SK-N-SH (cell line): ENCODE measurements around the gene IFNW1.
"Not testable (repeated sequence)": the region's sequence is repeated elsewhere in the genome, so short reads cannot be mapped to it uniquely, and the experiment has no call there.

Source experiments
- CHD2 ChIP-seq: fragments of 150-350 bp; IDR thresholded peaks from 2 replicates; pipeline ENCODE4 v1.6.1; 2018; ENCODE audit warnings: low read length; ENCODE audit not compliant: partially characterized antibody
- IRF3 ChIP-seq: fragments of 150-350 bp; IDR thresholded peaks from 2 replicates; pipeline ENCODE4 v1.6.1; 2016; ENCODE audit warnings: mild to moderate bottlenecking, low read depth, low read length
- JUND ChIP-seq: IDR thresholded peaks from 2 replicates; pipeline ENCODE4 v1.4.0; 2012
- MAX ChIP-seq: IDR thresholded peaks from 2 replicates; pipeline ENCODE4 v1.4.0; 2012; ENCODE audit warnings: low read depth
- POLR2AphosphoS5 ChIP-seq: IDR thresholded peaks from 2 replicates; pipeline ENCODE4 v1.6.1; 2012; ENCODE audit warnings: low read depth, low read length
- RFX5 ChIP-seq: IDR thresholded peaks from 2 replicates; pipeline ENCODE4 v1.6.1; 2012; ENCODE audit warnings: mild to moderate bottlenecking, improper control_type of control experiment, low read length
- TAF1 ChIP-seq: IDR thresholded peaks from 2 replicates; pipeline ENCODE4 v1.6.1; 2012; ENCODE audit warnings: low read depth, mild to moderate bottlenecking, low read length, moderate library complexity, borderline replicate concordance
- USF2 ChIP-seq: fragments of 150-350 bp; IDR thresholded peaks from 2 replicates; pipeline ENCODE4 v1.6.1; 2017; ENCODE audit warnings: antibody characterized with exemption, low read length, low read depth, borderline replicate concordance
- TF ChIP-seq, protein P1 (sequence below): fragments of 200-600 bp; sonication (generic); IDR thresholded peaks from 2 replicates; pipeline ENCODE4 v1.6.1; 2017; ENCODE audit warnings: antibody characterized with exemption, mild to moderate bottlenecking, moderate library complexity
- TF ChIP-seq, protein P2 (sequence below): IDR thresholded peaks from 2 replicates; pipeline ENCODE4; 2012

DNA sequence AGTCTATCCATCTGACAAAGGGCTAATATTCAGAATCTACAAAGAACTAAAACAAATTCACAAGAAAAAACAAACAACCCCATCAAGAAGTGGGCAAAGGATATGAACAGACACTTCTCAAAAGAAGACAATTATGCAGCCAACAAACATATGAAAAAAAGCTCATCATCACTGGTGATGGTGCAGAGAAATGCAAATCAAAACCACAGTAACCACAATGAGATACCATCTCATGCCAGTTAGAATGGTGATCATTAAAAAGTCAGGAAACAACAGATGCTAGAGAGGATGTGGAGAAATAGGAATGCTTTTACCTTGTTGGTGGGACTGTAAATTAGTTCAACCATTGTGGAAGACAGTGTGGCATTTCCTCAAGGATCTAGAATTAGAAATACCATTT lies 13.4 kb downstream of the IFNW1 start:
- TF ChIP-seq USF2, CHD2, MAX, TAF1, JUND, RFX5, POLR2AphosphoS5, IRF3: not testable (repeated sequence)
- TF ChIP-seq, protein P1, sequence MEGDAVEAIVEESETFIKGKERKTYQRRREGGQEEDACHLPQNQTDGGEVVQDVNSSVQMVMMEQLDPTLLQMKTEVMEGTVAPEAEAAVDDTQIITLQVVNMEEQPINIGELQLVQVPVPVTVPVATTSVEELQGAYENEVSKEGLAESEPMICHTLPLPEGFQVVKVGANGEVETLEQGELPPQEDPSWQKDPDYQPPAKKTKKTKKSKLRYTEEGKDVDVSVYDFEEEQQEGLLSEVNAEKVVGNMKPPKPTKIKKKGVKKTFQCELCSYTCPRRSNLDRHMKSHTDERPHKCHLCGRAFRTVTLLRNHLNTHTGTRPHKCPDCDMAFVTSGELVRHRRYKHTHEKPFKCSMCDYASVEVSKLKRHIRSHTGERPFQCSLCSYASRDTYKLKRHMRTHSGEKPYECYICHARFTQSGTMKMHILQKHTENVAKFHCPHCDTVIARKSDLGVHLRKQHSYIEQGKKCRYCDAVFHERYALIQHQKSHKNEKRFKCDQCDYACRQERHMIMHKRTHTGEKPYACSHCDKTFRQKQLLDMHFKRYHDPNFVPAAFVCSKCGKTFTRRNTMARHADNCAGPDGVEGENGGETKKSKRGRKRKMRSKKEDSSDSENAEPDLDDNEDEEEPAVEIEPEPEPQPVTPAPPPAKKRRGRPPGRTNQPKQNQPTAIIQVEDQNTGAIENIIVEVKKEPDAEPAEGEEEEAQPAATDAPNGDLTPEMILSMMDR: not testable (repeated sequence)
- TF ChIP-seq, protein P2, sequence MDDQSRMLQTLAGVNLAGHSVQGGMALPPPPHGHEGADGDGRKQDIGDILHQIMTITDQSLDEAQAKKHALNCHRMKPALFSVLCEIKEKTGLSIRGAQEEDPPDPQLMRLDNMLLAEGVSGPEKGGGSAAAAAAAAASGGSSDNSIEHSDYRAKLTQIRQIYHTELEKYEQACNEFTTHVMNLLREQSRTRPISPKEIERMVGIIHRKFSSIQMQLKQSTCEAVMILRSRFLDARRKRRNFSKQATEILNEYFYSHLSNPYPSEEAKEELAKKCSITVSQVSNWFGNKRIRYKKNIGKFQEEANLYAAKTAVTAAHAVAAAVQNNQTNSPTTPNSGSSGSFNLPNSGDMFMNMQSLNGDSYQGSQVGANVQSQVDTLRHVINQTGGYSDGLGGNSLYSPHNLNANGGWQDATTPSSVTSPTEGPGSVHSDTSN: not testable (repeated sequence)
